Heart left ventricle (tissue), 16 donors: Measurements from ENCODE around the gene CTBP1. TPM values are rescaled to one million over a fixed set of nuclear protein-coding genes. Genes with fewer than 3 reads are reported as not detected.

Experiments used
- ATAC-seq, 4 donors: fragments of 200-7000 bp; cut with Tn5 transposase; one replicate each; pipeline ENCODE4 v1.9.1; 2020 to 2022; ENCODE audit warnings: moderate library complexity in 4 of 4, mild to moderate bottlenecking in 3 of 4, moderate number of reproducible peaks in 1 of 4
- DNase-seq, 5 donors: peaks; one replicate each; pipeline ENCODE4 v3.0.0-alpha.2; 2020
- H3K27ac ChIP-seq, 12 donors: fragments of 200-600 bp; sonication (generic) in 4 of 12; one replicate each; pipeline versions ENCODE4 v1.5.0 to v1.8.0; 2016 to 2022; ENCODE audit warnings: mild to moderate bottlenecking in 2 of 12
- H3K27me3 ChIP-seq, 9 donors: fragments of 200-600 bp; sonication (generic) in 2 of 9; one replicate each; pipeline versions ENCODE4 v1.5.1 to v1.8.0; 2016 to 2022; ENCODE audit warnings: mild to moderate bottlenecking in 3 of 9
- H3K36me3 ChIP-seq, 9 donors: fragments of 200-600 bp; sonication (generic) in 2 of 9; one replicate each; pipeline versions ENCODE4 v1.5.0 to v1.8.0; 2018 to 2022; ENCODE audit warnings: mild to moderate bottlenecking in 2 of 9
- H3K4me1 ChIP-seq, 12 donors: fragments of 200-600 bp; sonication (generic) in 4 of 12; one replicate each; pipeline versions ENCODE4 v1.5.0 to v1.8.0; 2016 to 2022; ENCODE audit warnings: mild to moderate bottlenecking in 3 of 12
- H3K4me3 ChIP-seq, 12 donors: fragments of 200-600 bp; sonication (generic) in 4 of 12; one replicate each; pipeline versions ENCODE4 v1.5.0 to v1.8.0; 2017 to 2022; ENCODE audit warnings: mild to moderate bottlenecking in 9 of 12, moderate library complexity in 4 of 12
- H3K9me3 ChIP-seq, 12 donors: fragments of 200-600 bp; sonication (generic) in 4 of 12; one replicate each; pipeline versions ENCODE4 v1.5.0 to v1.8.0; 2016 to 2022; ENCODE audit warnings: mild to moderate bottlenecking in 1 of 12
- CTCF ChIP-seq, 12 donors: fragments of 200-600 bp; sonication (generic) in 4 of 12; IDR thresholded peaks; one replicate each; pipeline versions ENCODE4 v1.5.0 to v1.8.0; 2018 to 2022; ENCODE audit warnings: antibody characterized with exemption in 12 of 12, mild to moderate bottlenecking in 5 of 12
- POLR2A ChIP-seq, 2 donors: fragments of 450-650 bp; IDR thresholded peaks; one replicate each; pipeline ENCODE4 v1.6.1; 2017; ENCODE audit warnings: antibody characterized with exemption in 2 of 2, mild to moderate bottlenecking in 2 of 2, moderate library complexity in 2 of 2
- WGBS, 4 donors: extraction: QIAGEN DNeasy Blood & Tissue Kit in 2 of 4; methylation state at CpG; one replicate each; pipeline versions ENCODE4 v1.1.5 to v1.1.7; 2013 to 2018; 5-methylcytosine and 5-hydroxymethylcytosine counted together
- intact Hi-C, 10 donors: fragments of 100-400 bp; cut with DNase I; formaldehyde crosslinking; loops; one replicate each; pipeline versions ENCODE4 v1.11.1 to v1.14.2; 2022
- polyA plus RNA-seq, 2 donors: library from polyadenylated mRNA; stranded (reverse); fragments of 200-250 nt; gene quantifications; one replicate each; pipeline ENCODE4 v1.2.3, GENCODE V29; 2013
- total RNA-seq, 9 donors: library from RNA; depleted of rRNA in 2 of 9; stranded (reverse); fragments of >200 nt in 2 of 9; fragmentation: NEBNext Ultra II Directional in 3 of 9; extraction: Animal tissue kit (Norgen Biotek cat#: 25700) in 3 of 9; gene quantifications; one replicate each; pipeline versions ENCODE4 v1.1.0 to v1.2.4, GENCODE V29; 2016 to 2023
- donor health status: ischemic (EF 13 %, LVEDD 7.1; RV severe dilation, severe dysfunction).
- donor health status: healthy with polysubstance abuse.
- donor health status: DM: no; HTN: yes; CAD: no.
- donor health status: DM: no; HTN: no; CAD: no.
- donor health status: ischemic (EF 25% LVEDD 6.9; RV normal size, moderate dysfunction).
- donor health status: ischemic (EF 25% LVEDD 5.7; RV mildly dilated, moderate dysfunction).
- donor health status: healthy.
- donor health status: DM: yes; HTN: yes; CAD: no.
- donor health status: ischemic (EF 35%, LVEDD 5.7; RV mildly dilated, moderate dysfunction).
- donor health status: nonischemic (EF 11% LVEDD 7.7; RV severe dilation, severe dysfunction).
- donor health status: DM: yes; HTN: yes; CAD: no.
- donor health status: PGD.
- donor health status: ischemic (EF 29% LVEDD 5.4; RV normal size, mild dysfunction).
- donor health status: nonischemic (EF 23%, LVEDD 6.1; RV moderate dilation, normal function).

The CTBP1 gene
- total and polyA plus RNA-seq, 11 donors: 92.0 to 165 (median 128) TPM

- intact Hi-C loops: loop anchor here in 3 of 10 donors (2.0 to 5.0 kb wide), 2 partner anchors 45 to 55 kb away; partner anchors contain the start of gene UVSSA (in 2 of the 3)
Observed at GRCh38 chr4:1291996-1292702, 43.2 kb upstream of the CTBP1 start.

GRCh38 chr4:1291091-1291490 lies 42.2 kb upstream of the CTBP1 start:
- intact Hi-C loops: loop anchor here in 2 of 10 donors (2.0 to 5.0 kb wide), 2 partner anchors 46 to 56 kb away; partner anchors contain the start of gene UVSSA (in 1 of the 2)
- H3K36me3 ChIP-seq: peaks cover 0 to 5% (median 0%) of the 10 kb centered on the region in 9 donors
- peaks cover 0 to 4% (median 0%) of the 10 kb centered on the region in 12 donors for H3K9me3 ChIP-seq
- H3K4me3 ChIP-seq: peak overlapping the region; percentile 81 to 99 (median 96)
- no peak for TF ChIP-seq CTCF (IDR thresholded peaks at IDR 0.05)
- no peak for TF ChIP-seq POLR2A (IDR thresholded peaks at IDR 0.05)
- H3K27ac ChIP-seq: peak overlapping the region in 11 of 12 donors; percentile 75 to 96 (median 91)
- 46 to 61% (median 59%) methylated on average over 9 of the region's 9 CpGs for WGBS, 4 donors
- ATAC-seq (no peak), DNase-seq (no peak)
- H3K27me3 ChIP-seq: no peaks in the 10 kb centered on the region
- peaks cover 15 to 58% (median 53%) of the 10 kb centered on the region in 12 donors for H3K4me1 ChIP-seq

More at GRCh38 chr4:1291996-1292702, 43.2 kb upstream of the CTBP1 start:
- no peaks in the 10 kb centered on the region for H3K9me3 ChIP-seq
- peaks cover 0 to 12% (median 5%) of the 10 kb centered on the region in 9 donors for H3K36me3 ChIP-seq
- peaks cover 15 to 63% (median 53%) of the 10 kb centered on the region in 12 donors for H3K4me1 ChIP-seq
- no peak for ATAC-seq
- H3K27me3 ChIP-seq: no peaks in the 10 kb centered on the region
- TF ChIP-seq CTCF (IDR thresholded peaks at IDR 0.05): no peak
- TF ChIP-seq POLR2A (IDR thresholded peaks at IDR 0.05): no peak
- no peak for DNase-seq
- WGBS, 4 donors: 47 to 53% (median 50%) methylated on average over 11 of the region's 11 CpGs
- H3K4me3 ChIP-seq: peak overlapping the region in 3 of 12 donors; percentile 2 to 98 (median 91)
- H3K27ac ChIP-seq: peak overlapping the region in 3 of 12 donors; percentile 15 to 94 (median 34)

- no peaks in the 10 kb centered on the region for H3K27me3 ChIP-seq
- DNase-seq (no peak), ATAC-seq (peak in 1 of 4 donors; percentile 4)
- peaks cover 15 to 58% (median 53%) of the 10 kb centered on the region in 12 donors for H3K4me1 ChIP-seq
- peaks cover 0 to 4% (median 0%) of the 10 kb centered on the region in 12 donors for H3K9me3 ChIP-seq
- intact Hi-C loops: loop anchor here in 2 of 10 donors (2.0 to 5.0 kb wide), 2 partner anchors 47 to 56 kb away; partner anchors contain the start of gene UVSSA (in 1 of the 2)
- H3K36me3 ChIP-seq: peaks cover 0 to 5% (median 0%) of the 10 kb centered on the region in 9 donors
- H3K27ac ChIP-seq: peak overlapping the region; percentile 75 to 96 (median 90)
- 0 to 2% (median 1%) methylated on average over 31 to 47 of the region's 47 CpGs for WGBS, 4 donors
- no peak for TF ChIP-seq POLR2A (IDR thresholded peaks at IDR 0.05)
- TF ChIP-seq CTCF (IDR thresholded peaks at IDR 0.05): no peak
- peak overlapping the region; percentile 81 to 99 (median 96) for H3K4me3 ChIP-seq
Observed at GRCh38 chr4:1290165-1290977, 41.4 kb upstream of the CTBP1 start.
